Measurements from ENCODE around the gene ARL15.
A peak's percentile ranks its signal among the peaks of the same experiment; 100 is the strongest.

The ARL15 gene

DNA sequence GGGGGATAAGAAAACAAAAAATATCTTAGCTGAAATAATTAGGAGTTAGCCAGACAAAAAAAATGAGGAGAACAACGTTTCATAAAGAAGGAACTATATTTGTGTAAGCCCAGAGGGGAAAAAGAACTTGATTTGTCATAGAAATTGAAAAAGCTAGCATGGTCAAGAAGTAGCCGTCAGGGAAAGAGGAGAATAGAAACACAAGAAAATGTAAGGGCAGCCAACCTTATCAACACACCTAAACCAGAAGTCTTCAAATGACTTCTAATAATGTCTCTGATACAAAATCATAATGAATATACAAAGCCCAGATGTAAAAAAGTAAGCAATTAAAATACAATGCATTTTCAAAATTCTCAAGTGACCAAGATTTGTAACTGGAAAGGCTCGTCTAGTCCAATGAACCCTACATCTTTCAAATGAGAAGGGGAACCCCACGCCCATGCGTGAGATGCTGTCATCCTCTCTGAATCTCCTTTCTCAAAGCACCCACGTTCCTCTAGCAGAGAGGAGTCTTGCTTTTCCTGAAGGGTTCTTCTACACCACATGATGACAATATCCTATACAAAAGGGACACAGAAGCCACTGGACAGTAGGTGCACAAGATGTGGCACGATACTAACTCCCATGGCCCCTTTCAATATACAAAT lies 103.7 kb downstream of the ARL15 start:
- no peak for DNase-seq (ENCODE audit: low spot score)

DNA sequence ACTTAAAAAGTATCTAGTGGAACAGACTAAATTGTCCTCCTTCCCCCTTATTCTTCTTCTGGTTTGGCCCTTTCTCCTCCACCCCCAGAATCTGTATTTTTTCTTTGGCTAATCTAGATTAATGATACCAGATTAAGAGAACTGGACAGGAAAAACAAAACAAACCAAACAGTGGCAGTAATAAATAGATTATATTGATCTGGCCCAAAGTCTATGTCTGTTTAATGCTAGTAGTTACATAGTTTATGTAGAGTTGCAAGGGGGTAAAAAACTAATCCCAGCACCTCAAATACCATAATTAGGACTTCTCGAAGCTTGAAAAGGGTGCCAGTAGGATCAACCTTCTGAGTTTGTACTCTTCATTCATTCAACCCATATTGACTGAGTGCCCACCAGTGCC lies 104.5 kb downstream of the ARL15 start:
- no peak for DNase-seq (ENCODE audit: low spot score)

DNA sequence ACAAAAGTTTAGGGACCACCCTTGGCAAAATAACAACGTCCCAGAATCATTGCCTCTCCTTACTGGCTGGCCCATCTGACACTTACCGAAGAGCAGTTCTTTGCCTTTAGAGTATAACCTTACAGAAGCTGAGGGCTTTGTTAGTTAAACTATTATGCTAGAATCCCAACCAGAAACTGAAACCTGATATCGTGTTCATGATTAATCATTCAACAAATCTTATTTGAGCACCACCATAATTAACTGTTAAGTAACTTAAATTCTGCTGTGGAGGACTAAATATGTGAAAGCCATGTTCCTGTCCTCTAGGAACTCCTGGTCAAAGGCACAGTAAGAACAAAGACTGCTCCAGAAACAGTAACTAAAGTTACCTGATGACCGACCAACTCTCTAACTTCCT lies 104.9 kb downstream of the ARL15 start:
- no peak for DNase-seq (ENCODE audit: low spot score)

DNA sequence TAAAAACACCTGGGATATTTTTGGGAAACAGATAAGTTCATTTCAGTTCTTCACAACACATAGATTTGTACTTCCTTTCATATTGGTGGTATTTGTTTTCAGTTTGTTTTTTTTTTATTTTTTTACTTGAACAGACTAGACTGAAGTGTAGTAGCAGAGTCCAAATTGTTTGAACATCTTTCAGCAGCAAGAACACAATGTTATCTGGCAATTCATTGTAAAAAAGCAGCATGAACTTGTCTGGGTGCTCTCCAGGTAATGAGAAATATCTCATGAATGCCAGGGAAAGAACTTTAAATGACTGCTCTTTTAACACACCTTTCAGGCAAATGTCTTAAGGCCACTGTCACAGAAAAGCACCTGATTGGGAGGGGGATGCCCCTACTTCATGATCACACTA lies 113.4 kb downstream of the ARL15 start:
- no peak for DNase-seq (ENCODE audit: low spot score)

DNA sequence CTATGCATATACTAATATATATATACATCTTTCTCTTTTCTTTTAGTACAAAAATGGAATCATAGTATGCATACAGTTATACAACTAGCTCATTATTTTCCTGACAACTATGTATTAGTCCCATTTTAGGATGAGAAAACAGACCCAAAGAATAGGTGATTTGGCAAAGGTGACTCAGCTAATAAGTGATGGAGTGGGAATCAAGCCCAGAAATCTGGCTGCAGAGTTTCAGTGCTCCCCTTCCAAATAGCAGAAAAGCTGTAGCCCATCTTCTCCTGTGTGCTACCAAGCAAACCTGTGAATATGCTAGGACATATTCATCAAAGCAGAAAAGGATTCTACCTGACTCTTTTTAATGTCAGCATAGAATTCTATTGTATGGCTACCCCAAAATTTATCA lies 114.7 kb downstream of the ARL15 start:
- DNase-seq (ENCODE audit: low spot score): no peak

DNA sequence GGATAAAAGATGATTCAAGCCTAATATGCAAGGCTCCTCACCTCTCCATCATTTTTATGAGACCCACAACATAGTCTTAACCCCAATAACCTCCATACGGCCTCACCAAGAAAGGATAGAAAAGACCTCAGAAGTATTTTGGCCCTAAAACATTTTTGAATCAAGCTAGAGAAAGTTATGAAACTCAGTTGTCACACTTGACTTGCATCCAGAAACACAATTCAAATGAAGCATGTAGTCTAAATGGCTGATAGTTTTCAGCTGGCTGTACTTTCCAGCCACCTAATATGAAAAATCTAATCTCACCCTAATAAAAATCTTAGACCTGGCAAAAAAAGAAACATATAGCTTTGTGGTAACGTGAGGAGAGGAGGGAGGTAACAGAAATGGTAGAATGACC lies 116.1 kb downstream of the ARL15 start:
- no peak for DNase-seq (ENCODE audit: low spot score)

DNA sequence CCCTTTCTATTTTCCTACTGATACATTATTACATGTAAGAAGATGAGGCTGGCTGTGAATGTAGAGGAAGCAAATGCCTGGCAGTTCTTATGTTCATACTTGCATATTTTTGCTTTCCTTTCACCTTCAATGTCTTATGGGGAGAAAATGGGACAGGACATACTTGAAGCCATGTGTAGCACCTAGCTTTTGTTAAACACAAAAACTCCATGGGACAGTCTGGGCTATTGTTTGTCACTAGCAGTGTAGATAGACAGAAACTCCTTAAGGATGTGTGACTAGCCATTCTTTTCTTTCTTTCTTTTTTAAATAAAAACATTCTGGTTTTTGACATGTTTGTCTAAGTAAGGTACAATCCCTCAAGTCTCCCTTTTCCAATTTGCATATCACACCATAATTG lies 122.7 kb downstream of the ARL15 start:
- DNase-seq (ENCODE audit: low spot score): no peak

DNA sequence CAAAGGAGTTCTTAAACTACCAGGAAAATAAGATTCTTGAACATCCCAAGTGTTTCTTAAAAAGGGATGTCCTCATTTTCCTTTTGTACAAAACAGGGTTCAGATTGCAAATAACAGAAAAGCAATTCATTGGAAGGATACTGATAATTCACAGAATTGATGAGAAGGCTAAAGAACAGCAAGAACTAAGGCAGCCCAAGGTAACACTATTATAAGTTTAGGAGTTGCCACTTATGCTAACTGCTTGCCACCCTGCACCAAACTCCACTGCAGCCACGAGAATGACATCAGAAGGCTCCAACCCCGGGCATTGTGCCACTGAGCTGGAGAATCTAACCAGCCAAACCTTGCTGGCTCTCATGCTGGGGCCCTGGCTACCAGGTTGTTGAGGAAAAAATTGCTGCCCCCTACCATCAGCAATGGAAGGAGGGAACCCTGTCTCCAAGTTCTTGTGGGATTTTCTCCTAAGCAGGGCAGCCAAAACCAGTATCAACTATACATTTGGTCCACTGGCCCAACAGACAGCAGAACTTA lies 123.4 kb downstream of the ARL15 start:
- DNase-seq (ENCODE audit: low spot score): peak; percentile 7

DNA sequence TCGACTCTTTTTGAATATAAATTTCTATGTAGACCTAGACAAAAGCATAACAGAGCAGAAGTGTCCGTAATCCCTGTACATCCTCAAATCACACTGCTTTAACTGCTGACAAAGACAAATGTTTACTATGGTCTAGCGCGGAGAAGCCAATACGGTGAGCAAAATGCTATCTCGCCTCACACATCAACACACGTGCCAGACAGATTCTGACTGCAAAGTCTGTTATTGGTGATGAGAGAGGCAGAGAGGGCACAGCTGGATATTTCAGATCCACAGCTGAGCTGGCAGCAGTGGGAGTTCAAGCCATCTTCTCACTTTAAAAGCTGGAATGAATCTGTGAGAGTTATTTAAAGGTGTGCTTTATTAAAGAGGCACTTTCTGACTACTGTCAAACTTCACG lies 124.3 kb downstream of the ARL15 start:
- DNase-seq (ENCODE audit: low spot score): no peak

DNA sequence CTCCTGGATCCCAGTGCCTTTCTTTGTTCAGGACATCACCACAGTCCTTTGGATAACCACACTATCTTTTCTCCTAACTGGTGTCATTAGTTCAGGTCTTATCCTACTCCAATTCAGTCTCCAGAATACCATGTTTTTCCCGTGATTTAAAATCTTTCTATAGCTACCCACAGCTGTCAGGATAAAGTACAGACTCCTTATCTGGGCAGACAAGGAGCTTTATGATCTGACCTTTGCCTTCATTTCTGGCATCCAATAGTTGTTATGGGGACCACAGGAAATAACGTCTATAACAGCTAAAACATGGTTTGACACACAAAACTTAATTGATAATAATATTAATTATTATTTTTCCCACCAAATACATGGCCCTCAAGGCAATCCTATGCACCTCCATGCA lies 125.6 kb downstream of the ARL15 start:
- DNase-seq (ENCODE audit: low spot score): no peak

DNA sequence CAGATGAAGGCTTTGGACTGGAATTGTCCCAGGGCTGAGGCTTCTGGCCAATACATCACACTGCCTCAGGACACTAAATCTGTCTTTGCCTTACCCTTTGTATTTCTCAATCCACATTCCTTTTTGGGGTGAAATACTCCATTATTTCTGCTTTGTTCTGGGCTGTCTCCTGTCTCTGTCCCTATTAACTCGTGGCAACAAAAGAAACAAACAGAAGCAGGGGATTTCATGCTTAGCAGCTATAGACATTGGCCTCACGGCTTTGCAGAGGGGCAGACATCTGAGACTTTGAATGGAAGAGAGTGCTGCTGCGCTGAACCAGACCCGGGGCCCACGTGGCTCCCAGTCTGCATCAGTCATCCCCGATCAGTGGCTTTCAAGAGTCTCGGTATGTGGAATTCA lies 129.7 kb downstream of the ARL15 start:
- DNase-seq (ENCODE audit: low spot score): no peak

DNA sequence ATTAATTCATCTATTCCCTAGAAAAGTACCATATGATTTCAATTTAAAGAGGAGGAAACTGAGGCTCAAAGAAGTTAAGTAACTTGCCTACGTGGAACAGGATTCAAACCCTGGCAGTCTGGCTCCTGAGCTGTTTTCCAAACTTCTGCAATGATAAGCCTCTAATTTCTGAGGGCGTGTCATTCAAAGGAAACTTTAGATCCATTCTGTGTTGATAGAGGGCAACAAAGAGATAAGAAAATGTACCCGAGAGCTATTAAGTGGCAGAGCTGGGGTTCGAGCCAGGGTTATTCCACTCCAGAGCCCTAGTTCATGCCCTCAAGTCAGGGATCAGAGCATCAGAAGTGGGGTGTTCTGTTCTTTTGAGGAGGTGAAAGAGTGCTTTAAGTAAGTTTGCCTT lies 131.4 kb downstream of the ARL15 start:
- no peak for DNase-seq (ENCODE audit: low spot score)

DNA sequence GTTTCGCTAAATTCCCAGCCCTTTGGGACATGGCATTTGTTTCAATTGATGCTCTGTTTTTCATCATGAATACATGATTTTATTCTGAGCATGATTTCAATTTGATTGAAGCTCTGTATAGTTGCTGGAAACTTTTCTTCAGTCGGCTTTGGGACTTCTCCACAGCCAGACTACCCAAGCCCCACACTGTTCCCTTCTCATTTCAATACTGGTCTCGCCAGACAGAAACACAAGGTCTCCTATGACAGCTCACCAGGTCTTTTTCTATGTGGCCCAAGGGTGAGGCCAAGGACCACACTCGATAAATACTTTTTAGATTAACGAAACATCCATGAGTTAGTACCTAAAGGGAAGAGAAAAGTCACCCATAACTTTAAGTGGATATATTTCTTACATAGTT lies 132.2 kb downstream of the ARL15 start:
- DNase-seq (ENCODE audit: low spot score): peak; percentile 10

DNA sequence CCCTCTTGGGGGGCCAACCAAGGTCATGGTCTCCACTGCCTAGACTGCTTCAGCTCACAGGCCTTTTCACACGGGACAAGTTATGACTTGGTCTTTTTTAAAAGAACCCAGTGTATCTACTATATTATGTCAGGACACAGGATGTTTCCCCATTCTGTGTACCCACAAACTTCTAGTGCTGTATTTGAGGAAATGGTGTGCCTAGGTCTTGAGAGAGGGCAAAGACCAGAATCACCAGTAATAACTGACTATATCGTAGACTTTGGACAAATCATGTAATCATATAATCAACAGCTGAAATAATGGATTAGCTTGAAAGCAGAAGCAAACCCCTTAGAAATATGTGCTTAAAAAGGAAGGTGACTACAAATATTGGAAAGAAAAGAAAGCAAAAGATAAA lies 133.3 kb downstream of the ARL15 start:
- no peak for DNase-seq (ENCODE audit: low spot score)

DNA sequence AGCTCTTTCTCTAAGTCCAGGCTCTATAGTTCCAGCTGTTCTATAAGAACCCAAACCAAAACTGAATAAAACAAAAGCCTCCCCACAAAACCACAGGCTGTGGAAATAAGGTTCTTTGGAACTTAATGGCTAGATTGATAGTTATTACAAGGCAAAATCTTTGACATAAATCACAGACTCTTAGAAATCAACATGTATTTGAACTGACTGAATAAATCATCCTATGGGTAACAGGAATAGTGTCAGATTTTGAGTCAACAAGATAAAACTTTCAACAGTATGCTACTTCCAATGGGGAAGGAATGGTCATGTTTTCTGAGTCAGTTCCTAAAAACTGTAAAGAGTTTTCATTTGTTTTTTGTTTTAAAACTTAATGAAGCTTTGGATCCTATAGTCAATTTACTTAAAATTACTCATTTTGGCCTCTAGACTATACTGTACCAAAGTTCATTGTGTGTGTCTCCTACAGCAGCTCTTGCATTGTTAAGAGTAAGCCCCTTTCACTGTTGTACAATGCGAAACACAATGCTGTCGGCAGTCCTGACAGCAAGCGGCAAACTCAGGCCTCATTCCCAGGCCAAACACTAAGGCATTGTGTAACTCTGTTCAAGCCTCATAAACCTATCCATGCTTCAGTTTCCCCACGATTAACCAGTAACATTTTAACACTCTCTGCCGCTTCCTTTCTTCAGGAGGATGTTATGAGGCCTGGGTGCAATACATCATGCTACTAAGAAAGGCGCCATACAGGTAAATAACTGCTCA lies 134.1 kb downstream of the ARL15 start:
- peak; percentile 33 for DNase-seq (ENCODE audit: low spot score)

DNA sequence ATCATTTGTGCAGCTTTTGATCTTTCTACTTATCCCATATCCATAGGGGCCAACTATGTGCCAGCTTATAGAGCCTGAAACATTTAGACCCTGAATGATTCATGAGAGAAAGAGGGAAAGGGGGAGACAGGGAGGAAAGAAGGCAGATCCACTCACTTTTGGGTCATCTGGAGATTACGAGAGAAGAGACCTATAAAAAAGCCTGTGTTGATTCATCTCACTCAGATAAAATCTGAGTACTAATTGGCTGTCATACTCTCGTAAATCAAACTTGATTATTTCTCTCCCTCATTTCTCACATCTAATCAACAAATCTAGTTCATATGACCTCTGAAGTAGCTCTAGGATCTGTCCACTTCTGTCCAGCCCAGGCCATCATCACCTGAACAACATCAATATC lies 137.1 kb downstream of the ARL15 start:
- DNase-seq (ENCODE audit: low spot score): no peak

DNA sequence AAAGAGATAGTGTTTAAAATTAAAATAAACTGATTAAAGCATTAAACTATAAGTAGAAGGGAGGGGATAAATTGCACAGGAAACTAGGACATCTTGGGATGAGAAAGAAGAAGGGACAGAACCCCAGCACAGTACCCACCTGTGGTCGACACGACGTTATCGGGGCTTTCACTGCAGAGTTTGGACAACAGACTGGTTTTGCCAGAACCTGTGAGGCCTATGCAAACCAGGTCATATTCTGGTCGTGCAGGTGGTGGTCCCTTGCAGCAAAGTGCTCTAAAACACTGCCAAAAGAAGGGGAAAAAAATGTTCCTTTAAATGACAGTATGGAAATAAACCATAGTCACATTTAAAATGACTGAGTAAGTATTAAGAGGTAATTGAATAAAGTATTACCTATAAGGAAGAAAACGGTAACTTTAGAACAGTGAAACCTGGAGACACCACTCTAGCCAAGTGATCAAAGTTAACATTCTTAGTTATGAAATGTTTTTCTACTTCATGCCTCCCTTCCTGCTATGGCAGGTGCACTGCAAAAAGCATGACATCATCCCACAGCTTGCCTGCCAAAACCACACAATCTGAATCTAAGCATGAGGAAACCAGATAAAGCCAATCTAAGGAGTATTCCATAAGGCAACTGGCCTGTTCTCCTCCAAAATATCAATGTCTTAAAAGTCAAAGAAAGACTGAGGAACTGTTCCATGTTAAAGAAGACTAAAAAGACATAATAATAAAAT lies 138.6 kb downstream of the ARL15 start:
- no peak for DNase-seq (ENCODE audit: low spot score)

DNA sequence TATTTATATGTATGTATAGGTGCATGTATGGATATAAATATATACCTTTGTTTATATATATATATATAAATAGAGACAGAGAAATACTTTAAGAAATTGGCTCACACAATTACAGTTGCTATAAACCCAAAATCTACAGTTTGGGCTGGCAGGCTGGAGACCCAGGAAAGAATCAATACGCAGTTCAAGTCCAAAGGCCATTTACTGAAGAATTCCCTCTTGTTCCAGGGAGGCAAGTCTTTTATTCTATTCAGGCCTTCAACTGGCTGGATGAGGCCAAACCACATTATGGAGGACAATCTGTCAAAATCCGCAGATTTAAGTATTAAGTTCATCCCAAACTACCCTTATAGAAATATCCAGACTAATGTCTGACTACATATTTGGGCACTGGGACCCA lies 144.7 kb downstream of the ARL15 start:
- no peak for DNase-seq (ENCODE audit: low spot score)

DNA sequence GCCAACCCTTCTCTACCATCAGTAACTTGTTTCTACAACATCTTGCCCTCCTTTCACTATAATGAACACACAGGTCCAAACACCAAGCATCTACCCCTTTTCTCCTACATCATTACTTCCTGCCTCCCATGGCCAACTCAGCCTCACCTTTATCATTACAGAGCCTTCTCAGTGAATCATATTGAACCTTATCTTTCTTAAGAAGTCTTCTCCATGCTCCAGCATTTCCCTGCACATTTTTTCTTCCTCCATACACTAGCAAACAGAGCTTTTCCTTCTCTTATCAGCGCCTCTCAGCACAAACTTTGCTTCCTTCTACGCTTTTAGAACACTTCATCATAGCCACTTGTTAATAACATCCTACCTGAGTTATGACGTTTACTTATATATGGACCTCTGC lies 148.2 kb downstream of the ARL15 start:
- no peak for DNase-seq (ENCODE audit: low spot score)

DNA sequence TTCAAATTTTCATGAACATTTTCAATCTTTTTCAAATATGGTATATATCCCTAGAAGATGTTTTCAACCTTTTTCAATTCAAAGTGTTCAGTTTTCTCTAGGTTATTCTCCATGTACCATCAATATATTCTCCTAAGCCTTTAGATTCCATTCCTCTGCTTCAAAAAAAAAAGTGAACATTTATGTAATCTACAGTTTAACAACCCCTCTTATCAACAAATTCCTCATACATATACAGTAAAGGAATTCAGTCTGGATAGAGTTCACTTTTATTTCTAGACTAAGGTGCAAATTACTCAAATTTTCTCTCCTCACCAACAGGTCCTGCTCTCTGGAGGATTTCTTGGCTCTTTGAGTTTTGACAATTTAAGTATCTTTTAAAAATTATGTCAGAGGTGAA lies 150.0 kb downstream of the ARL15 start:
- DNase-seq (ENCODE audit: low spot score): no peak

DNA sequence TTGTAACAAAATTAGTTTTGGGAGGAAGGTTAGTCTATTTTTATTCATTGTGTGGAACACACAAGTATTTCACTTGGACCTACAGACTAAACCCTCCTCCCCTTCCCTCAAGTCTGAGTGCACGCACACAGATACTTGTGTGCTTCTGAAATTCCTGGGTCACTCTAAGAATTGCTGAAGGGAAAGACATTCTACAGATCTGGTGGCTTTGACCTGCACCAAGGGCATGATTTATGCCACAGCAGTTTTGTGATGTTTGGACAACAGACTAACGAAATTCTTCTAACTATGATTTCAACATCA lies 150.5 kb downstream of the ARL15 start:
- DNase-seq (ENCODE audit: low spot score): no peak

DNA sequence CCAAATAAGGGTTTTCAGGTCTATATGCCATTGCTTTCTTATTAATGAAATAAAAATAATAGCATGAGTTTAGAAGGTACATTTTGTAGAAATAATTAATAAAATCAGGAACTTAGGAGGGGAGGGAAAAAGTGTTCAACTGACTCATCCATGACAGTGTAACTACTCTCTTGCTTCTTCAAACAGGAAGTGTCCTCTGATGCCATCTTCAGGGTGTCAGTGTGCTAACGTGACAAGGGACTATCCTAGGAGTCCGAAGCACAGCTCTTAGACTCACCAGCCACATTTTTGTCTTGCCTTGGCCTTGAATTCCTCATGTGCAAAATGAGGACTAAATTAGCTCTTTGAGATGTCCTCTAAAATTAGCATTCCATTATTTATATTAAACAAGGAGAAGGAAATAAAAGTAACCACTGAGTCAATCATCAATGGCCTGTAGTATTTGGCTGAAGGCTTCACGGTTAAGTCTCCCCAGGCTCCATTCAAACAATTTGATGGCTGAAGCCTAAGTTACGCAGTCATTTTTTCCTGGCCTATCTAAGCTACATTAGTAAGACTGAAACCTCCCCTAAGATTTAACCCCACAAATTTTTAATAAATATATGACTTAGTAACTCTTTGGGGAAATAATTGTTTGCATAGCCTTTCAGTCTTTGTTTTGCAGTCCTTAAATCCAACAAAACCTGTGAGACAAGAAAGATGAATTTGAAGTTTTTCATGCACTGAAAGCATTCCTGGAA lies 151.1 kb downstream of the ARL15 start:
- DNase-seq (ENCODE audit: low spot score): peak; percentile 9

DNA sequence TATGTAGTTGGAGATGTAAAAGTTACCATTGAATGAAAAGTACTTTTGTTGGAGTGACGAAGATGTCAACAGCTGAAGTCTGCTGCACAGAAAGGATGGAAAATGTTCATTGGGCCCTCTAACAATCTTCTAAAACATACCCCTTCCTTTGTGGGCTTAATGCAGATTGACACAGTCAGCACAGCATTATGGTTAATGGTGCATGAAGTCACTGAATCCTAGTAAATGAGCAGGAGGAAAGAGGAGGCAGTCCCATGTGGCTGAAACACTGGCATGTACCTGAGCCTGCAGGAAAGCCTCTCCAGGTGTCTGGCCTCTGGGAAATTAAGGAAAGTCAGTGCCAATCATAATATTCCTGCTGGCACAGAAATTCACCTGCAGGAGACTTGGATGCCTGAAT lies 153.8 kb downstream of the ARL15 start:
- DNase-seq (ENCODE audit: low spot score): no peak
